DMS153 (cell line): Measurements from ENCODE around the gene ADIG.
"Not testable (repeated sequence)": the region's sequence is repeated elsewhere in the genome, so short reads cannot be mapped to it uniquely, and the experiment has no call there.

Experiments used
- DNase-seq: peaks from one replicate; lab custom pipeline; 2025; lab: John Stamatoyannopoulos, UW

ADIG gene

GRCh38 chr20:38573413-38573812 is 7.6 kb upstream of the ADIG start:
- no peak for DNase-seq

DNA sequence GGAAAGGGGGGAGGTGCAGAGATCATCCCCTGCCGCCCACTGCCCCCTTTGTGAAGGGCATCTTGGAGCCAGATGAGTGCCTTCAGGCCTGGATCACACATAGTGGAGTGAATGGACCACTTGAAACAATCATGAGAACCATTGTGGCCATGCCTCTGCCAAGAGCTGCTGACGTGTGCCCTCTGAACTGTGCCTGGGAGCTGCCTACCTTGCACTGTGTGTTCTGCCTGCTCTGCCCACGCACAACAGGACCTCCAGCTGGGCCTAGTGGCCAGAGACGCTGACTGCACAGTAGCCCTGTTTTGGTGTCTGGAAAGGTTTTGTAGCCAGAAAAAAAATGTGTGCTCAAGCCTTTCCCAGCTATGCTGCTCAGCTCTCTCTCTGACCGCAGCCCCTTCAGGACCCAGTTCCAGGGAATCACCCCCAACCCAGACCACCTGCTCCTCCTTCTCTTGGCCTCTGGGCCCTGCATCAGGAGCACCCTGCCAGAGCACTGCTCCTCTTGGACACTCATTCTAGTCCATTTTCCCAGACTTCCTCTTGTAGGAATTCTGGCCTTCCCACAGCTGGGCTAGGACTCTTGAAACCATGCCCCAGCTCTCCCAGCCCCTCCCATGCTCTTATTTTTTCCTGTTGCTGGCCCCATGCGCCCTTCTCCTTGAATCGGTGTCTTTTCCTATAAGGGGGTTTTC is 1.6 kb upstream of the ADIG start:
- no peak for DNase-seq

DNA sequence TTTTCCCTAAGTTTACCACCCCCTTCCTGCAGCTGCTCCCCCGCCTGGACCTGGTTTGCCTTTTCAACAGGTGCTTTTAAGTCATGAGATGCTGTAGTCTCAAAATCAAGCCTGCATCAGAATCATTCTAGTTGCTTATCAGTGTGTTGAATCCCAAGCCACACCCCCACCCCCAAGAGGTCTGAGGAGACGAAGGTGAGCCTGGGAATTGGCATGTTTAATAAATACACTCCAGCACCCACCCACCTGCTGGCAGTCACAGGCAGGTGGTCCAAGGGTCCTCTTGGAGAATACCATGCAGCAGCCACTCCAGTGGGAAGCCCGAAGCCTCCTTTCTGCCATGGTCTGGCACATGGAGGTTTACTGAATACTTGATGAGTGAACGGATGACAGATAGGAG is 1.1 kb upstream of the ADIG start:
- no peak for DNase-seq

GRCh38 chr20:38581830-38582358 is 897 bp downstream of the ADIG start:
- no peak for DNase-seq

GRCh38 chr20:38583306-38583705 is 2.3 kb downstream of the ADIG start:
- no peak for DNase-seq

- no peak for DNase-seq
These were observed 3.2 kb downstream of the ADIG start for GRCh38 chr20:38584099-38584763.

GRCh38 chr20:38585404-38586180 is 4.6 kb downstream of the ADIG start:
- DNase-seq = no peak

DNA sequence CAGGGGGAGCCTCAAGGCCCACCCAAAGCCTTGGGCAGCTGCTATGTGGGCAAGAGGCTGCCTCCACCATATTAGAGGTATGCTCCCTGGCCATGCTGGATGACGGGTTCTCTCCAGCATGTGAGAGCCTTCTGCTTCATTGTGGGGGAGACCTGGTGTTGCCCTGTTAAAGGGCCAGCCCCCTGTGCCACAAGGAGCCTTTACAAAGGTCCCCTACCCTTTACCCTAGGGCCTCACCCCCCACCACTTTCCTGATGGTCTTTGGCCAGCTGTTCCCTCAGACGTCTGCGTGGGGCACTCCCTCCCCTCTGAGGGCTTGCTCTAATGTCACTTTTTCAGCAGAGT is 5.2 kb downstream of the ADIG start:
- DNase-seq = no peak

DNA sequence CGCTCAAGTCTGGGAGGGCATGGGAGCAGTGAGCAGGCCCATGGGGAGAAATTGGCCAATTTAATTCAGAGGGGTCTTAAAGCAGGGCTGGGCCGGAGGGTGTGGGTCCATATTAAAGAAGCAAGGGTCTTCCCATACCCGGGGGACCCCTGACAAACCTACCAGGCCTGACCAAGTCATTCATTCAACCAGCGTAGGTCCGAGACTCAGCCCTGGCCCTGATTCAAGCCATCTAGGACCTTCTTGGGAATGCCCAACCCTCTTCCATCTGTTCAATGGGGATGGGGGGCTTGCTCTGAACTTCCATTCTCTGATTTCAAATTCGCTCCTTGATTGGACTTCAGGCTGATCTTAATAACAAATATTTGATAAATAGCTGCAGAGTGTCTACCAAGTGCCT is 7.3 kb downstream of the ADIG start:
- no peak for DNase-seq

DNA sequence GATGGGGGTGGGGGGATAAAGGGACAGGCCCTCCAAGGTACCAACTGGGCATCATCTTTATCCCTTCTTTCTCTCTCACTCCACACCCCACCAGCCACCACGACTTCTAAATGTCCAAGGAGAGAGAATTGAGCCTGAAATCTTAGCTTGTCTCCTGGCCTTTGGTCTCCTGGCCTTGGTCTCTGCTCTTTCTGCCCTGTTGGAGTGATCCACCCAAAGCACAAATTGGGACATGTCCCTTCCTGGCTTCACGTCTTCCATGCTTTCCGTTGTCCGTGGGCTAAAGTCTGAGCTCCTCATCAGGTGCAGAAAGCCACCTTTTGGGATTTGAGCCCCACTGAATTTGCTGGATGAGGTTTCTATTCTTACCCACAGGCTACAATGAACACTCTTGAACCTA is 8.4 kb downstream of the ADIG start:
- no peak for DNase-seq

DNA sequence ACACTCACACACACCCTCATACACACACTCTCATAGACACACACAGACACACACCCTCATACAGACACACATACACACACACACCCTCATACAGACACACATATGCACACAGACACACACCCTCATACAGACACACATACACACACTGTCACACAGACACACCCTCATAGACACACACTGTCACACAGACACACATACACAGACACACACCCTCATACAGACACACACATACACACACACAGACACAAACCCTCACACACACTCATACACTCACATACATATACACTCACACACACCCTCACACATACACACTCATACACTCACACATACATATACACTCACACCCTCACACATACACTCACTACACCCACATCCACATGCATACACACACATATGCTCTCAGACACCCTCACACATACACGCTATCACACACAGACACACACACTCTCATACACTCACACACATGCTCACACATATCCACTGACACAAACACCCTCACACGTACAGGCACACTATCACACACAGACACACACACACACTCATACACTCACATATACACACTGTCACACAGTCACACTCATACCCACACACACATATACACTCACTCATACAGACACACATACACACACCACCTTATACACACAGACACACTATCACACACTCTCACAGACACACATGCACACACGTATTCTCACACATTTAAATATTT is 9.1 kb downstream of the ADIG start:
- no peak for DNase-seq

DNA sequence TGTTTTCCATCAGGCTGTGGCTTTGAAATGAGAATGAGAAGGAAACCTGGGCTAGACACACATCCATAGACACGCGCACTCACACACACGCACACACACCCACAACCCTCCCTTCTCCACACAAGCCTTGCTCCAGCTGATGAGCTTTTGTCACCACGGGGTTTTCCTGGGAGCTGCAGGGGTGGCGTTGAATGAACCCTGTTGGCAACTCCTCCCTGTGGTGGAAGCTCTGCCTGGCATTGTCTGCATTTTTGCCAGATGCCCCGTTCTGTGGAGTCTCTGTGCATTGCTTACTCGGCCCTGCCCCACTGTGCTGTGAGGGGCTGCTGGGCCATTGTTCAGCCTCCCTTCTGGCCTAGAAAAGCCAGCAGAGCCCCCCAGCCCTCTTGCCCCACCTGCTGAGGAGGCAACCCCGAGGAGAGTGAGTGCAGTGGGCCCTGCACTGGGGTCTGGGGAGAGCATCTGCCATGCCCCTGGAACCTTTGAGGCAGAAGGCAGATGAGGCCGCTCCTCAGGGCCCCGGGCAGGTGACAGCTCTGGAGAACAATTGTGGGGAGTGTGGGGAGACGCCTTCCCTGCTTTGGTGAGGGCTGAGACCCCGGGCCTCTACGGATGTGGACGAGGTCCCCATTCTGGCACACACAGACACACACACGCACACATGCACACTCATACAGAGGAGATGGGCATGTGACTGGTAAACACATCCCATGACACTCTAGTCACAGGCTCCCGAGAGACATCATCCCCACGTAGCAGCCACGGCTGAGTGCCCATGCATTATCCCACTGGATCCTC is 9.9 kb downstream of the ADIG start:
- no peak for DNase-seq

DNA sequence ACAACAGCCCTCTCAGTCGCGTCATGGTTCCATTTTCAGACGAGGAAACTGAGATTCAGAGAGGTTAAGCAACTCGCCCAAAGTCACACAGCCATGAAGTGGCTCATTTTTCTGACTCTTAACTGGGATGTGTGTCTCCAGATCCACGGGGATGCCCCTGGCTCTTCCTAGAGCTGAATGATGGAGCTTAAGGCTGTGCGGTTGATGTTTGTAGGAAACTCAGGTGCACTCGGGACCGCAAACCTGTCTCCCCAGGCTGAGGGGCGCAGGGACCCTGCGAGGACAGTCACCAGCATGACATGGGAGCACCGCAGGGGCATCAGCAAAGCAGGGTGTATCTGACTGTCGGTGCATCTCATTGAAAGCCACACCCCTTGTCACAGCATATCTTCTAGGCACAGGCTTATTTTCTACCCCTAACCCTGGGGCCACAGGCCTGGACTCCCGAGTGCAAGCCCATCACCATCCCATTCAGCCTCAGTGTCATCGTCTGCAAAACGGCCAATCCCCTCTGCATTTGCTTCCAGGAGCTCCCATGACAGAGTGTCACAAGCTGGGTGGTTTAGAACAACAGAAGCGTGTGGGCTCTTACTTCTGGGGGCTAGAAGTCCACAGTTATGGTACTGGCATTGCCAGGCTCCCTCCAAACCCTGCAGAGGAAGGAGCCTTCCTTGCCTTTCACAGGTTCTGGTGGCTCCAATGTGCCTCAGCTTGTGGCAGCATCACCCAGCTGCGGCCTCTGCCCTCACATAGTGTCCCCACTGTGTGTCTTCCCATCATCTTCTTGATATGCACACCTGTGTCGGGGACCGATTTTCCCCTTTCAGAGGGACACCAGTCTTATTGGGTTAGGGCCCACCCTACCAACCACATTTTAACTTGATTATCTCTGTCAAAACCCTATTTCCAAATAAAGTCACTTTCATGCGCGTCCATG is 10.7 kb downstream of the ADIG start:
- DNase-seq = no peak

DNA sequence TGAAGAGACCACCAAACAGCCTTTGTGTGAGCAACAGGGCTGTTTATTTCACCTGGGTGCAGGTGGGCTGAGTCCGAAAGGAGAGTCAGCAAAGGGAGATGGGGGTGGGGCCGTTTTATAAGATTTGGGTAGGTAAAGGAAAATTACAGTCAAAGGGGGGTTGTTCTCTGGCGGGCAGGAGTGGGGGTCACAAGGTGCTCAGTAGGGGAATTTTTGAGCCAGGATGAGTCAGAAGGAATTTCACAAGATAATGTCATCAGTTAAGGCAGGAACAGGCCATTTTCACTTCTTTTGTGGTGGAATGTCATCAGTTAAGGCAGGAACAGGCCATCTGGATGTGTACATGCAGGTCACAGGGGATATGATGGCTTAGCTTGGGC is 11.4 kb downstream of the ADIG start:
- DNase-seq = not testable (repeated sequence)

DNA sequence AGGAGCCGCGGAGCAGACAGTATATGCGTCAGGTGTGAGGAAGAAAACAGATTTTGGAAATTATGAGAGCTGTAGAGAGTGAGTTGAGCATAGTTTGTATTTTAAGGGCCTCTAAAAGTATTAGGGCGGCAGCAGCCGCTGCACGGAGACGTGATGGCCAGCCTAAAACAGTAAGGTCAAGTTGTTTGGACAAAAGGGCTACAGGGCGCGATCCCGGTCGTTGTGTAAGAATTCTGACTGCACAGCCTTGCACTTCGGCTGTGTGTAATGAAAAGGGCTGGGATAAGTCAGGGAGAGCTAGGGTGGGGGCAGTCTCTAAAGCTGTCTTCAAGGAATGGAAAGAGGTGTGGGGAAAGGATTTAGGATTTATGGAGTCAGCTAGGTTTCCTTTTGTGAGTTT is 13.3 kb downstream of the ADIG start:
- not testable (repeated sequence) for DNase-seq

DNA sequence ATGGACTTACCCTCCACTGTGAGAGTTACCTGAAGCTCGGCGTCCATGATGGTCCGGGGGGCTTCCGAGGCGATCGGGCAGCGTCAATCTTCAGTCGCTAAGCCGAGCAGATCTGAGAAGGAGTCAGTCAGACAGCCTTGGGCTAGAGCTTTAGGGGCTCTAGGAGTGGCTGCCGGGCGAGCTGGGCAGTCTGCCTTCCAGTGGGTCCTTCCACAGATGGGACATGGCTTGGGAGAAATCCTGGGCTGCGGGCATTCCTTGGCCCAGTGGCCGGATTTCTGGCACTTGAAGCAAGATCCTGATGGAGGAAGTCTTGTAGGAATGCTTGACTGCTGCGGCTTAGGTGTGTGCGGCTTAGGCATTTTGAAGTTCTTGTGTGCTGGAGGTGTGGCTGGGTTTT is 14.9 kb downstream of the ADIG start:
- DNase-seq = not testable (repeated sequence)

DNA sequence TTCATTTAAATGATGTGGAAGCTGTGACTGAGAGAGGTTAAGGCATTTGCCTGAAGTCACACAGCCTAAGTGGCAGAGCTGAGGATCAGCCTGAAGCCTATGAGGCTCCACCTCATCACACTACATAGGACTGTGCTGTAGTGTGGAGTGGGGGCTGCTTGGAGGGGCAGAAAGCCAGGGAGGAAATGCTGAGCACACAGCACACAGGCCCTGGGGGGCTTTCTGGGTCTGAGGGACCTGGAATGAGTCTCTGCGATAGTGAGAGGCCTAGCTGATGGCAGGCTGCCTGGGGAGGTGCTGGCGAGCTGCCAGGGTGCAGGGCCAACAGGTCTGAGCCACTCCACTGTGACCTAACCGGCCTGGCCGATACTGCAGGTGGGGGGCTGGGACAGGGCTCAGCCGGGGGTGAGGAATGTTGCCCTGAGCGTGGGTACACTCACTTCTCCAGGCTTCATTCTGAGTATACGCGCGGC is 18.4 kb downstream of the ADIG start:
- no peak for DNase-seq

GRCh38 chr20:38600057-38600456 is 19.1 kb downstream of the ADIG start:
- DNase-seq = no peak

DNA sequence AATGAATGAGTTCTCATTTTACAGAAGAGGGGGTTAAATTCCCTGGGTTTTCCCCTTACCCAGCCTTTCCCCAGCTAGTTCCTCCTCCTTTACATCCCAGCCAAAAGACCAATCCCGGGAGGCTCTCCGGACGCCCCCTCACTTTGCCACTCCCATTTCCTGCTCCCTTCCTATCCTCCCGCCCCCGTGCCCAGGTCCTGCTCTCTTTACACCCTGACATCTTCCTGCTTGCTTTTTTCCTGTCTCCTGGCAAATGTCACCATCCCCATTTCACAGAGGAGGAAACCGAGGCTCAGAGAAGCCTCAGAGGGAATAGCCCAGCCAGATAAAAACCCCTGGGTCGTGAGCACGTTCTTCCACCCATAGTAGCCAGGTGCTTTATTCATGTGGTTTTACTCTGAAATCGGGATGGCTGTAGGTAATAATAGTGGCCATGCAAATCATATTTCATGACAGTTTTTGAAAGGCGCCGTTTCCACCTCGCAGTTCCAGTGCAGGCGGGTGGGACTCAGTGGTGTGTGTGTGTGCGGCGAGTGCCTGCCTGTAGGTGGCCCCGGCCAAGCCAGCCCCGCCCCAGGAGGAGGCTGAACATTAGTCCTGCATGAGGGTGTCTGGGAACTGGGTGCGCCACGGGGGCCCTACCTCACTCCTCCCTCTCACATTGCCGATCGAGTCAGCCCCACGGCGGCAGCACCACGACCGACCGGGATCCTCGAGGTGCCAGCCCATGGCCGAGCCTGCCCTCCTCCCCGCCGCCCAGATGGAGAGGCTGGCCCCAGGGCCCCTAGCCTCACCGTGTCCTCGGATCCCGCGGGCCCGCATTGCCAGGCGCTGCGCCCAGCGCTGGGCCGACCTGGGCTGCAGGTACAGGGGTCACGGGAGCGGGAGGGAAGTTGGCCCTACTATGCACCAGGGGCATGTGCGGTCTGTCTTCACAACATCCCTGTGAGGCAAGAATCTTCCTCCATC is 20.5 kb downstream of the ADIG start, which contains the start of gene ARHGAP40:
Gene ARHGAP40, plus strand, starts transcription at position 594 of the 969 bp plus-strand sequence.
- DNase-seq = no peak
